Mammary epithelial cell (primary cell): ENCODE results near the gene ZNF664.

Source experiments
- EZH2 ChIP-seq: IDR thresholded peaks from 2 replicates; pipeline ENCODE4 v1.6.1; 2012; ENCODE audit warnings: low read length, inconsistent platforms, borderline replicate concordance
- TF ChIP-seq, protein P1 (sequence below), 2 donors: IDR thresholded peaks in 1 of 2; conservative IDR thresholded peaks in 1 of 2; 2 replicates each; pipeline ENCODE4 v1.5.1; 2011 to 2012; ENCODE audit warnings: inconsistent platforms in 2 of 2, low read length in 2 of 2, mild to moderate bottlenecking in 2 of 2, control low read depth in 1 of 2, low read depth in 1 of 2; ENCODE audit not compliant: insufficient read depth in 1 of 2; ENCODE audit errors: extremely low read depth in 1 of 2

DNA sequence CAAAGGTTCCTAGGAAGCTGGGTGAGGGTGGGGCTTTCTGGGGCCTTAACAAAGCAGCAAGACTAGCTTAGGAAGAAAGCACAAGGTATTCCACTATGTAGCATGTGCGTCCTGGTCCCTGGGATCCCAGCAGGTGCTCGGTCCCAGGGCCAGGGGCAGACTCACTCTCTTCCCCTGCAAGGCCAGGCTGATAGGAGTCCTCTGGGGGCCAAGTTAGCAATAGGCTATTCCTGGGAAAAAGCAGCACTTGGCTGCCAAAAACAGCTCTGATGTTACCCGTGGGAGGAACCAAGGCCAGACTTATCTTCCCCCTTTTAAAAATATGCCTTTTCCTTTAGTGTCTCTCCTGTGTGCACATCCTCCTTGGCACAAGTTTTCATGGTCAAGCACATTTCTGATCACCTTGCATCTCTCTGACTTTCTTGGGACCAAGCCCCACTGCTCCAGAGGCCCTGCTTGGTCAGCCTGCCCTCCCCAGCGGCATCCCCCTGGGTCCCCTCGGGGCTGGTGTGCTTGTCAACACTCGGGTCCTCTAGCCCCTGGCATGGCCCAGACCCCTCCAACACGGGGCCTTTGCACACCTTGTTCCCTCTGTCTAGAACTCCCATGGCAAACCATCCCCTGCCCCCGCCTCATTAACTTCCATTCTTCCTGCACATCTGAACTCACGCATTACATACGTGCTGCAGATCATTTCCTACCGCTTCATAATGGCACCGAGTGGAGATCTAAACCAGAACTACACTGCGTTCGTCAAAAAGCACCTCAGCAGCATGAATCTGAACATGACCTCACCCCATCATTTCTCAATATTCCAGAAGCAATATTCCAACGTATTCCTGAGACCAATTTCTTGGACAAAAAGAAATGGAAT is 22.3 kb upstream of the ZNF664 start:
- TF ChIP-seq, protein P1, sequence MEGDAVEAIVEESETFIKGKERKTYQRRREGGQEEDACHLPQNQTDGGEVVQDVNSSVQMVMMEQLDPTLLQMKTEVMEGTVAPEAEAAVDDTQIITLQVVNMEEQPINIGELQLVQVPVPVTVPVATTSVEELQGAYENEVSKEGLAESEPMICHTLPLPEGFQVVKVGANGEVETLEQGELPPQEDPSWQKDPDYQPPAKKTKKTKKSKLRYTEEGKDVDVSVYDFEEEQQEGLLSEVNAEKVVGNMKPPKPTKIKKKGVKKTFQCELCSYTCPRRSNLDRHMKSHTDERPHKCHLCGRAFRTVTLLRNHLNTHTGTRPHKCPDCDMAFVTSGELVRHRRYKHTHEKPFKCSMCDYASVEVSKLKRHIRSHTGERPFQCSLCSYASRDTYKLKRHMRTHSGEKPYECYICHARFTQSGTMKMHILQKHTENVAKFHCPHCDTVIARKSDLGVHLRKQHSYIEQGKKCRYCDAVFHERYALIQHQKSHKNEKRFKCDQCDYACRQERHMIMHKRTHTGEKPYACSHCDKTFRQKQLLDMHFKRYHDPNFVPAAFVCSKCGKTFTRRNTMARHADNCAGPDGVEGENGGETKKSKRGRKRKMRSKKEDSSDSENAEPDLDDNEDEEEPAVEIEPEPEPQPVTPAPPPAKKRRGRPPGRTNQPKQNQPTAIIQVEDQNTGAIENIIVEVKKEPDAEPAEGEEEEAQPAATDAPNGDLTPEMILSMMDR (conservative IDR thresholded peaks at IDR 0.05 in 1 of 2, IDR thresholded peaks at IDR 0.05 in 1 of 2; ENCODE audit: extremely low read depth in 1 of 2, insufficient read depth in 1 of 2, low read depth in 1 of 2, low read length in 2 of 2) = no peak
- TF ChIP-seq EZH2 = no peak
